ENCODE results near the gene PRKAR1A. TPM values are rescaled to one million over a fixed set of nuclear protein-coding genes. Genes with fewer than 3 reads are reported as not detected.

The PRKAR1A gene
- total RNA-seq, 2 donors from 2014 or later, result 534 to 672 TPM

GRCh38 chr17:68573338-68573737, 61.1 kb downstream of the PRKAR1A start:
- H3K27me3 ChIP-seq, result no peaks in the 10 kb centered on the region
- H3K27ac ChIP-seq, result no peak overlapping the region

DNA sequence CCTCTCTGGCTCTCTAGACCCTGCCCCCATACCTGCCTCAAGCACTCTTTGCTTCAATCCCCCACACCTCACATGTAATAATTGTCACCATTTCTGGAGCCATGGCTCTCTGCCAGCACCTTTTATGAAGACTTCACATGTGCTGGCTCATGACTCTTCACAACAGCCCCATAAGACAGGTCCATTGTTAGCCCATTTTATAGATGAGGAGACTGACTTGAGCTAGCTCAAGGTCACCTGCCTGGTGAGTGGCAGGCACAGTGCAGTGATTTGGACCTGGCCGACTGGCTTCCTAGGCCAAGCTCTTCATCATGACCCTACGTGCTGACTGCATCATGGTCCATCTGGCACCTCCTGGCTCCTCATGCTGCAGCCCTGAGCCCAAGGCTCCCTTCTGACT, 63.9 kb downstream of the PRKAR1A start:
- Histone ChIP-seq H3K4me3 (no peak overlapping the region), H3K36me3 (no peaks in the 10 kb centered on the region), H3K27me3 (no peaks in the 10 kb centered on the region), H3K9me3 (no peaks in the 10 kb centered on the region), H3K4me1 (peaks cover 0 to 7% of the 10 kb centered on the region in 2 donors), H3K27ac (peak overlapping the region; percentile 4 to 20)
- TF ChIP-seq, protein P1, sequence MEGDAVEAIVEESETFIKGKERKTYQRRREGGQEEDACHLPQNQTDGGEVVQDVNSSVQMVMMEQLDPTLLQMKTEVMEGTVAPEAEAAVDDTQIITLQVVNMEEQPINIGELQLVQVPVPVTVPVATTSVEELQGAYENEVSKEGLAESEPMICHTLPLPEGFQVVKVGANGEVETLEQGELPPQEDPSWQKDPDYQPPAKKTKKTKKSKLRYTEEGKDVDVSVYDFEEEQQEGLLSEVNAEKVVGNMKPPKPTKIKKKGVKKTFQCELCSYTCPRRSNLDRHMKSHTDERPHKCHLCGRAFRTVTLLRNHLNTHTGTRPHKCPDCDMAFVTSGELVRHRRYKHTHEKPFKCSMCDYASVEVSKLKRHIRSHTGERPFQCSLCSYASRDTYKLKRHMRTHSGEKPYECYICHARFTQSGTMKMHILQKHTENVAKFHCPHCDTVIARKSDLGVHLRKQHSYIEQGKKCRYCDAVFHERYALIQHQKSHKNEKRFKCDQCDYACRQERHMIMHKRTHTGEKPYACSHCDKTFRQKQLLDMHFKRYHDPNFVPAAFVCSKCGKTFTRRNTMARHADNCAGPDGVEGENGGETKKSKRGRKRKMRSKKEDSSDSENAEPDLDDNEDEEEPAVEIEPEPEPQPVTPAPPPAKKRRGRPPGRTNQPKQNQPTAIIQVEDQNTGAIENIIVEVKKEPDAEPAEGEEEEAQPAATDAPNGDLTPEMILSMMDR (IDR thresholded peaks at IDR 0.05), result no peak
- DNase-seq (ENCODE audit: low spot score), result no peak

More at GRCh38 chr17:68573338-68573737, 61.1 kb downstream of the PRKAR1A start:
- no peaks in the 10 kb centered on the region for H3K4me1 ChIP-seq
- H3K36me3 ChIP-seq, result no peaks in the 10 kb centered on the region
- no peak overlapping the region for H3K4me3 ChIP-seq
- no peak for DNase-seq (ENCODE audit: low spot score)
- TF ChIP-seq, protein P1 (IDR thresholded peaks at IDR 0.05), result no peak
- no peaks in the 10 kb centered on the region for H3K9me3 ChIP-seq

GRCh38 chr17:68576811-68577496, 64.7 kb downstream of the PRKAR1A start:
- Histone ChIP-seq H3K9me3 (no peaks in the 10 kb centered on the region), H3K36me3 (no peaks in the 10 kb centered on the region), H3K4me3 (no peak overlapping the region), H3K27me3 (no peaks in the 10 kb centered on the region), H3K27ac (peak overlapping the region; percentile 4 to 20), H3K4me1 (peaks cover 0 to 7% of the 10 kb centered on the region in 2 donors)
- TF ChIP-seq, protein P1 (IDR thresholded peaks at IDR 0.05), result no peak
- DNase-seq (ENCODE audit: low spot score), result no peak

DNA sequence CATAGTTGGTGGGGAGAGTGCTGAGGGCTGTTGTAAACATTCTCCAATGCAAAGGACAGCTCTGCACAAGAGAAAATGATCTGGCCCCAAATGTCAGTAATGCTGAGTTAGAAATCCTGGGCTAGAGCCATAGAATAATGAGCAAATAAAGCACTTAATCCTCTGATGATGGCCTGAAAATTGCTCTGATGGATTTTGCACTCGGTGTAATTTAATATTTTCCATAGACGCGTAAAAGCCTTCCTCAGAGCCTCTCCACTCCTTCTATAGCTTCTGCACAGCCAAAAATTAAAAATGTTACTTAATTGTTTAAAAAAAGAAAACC, 65.2 kb downstream of the PRKAR1A start:
- no peaks in the 10 kb centered on the region for H3K27me3 ChIP-seq
- TF ChIP-seq, protein P1 (IDR thresholded peaks at IDR 0.05), result no peak
- H3K4me1 ChIP-seq, result peaks cover 0 to 7% of the 10 kb centered on the region in 2 donors
- H3K4me3 ChIP-seq, result no peak overlapping the region
- H3K9me3 ChIP-seq, result no peaks in the 10 kb centered on the region
- no peaks in the 10 kb centered on the region for H3K36me3 ChIP-seq
- H3K27ac ChIP-seq, result no peak overlapping the region
- no peak for DNase-seq (ENCODE audit: low spot score)

- Histone ChIP-seq H3K9me3 (no peaks in the 10 kb centered on the region), H3K4me3 (no peak overlapping the region), H3K27me3 (no peaks in the 10 kb centered on the region), H3K27ac (no peak overlapping the region), H3K36me3 (no peaks in the 10 kb centered on the region), H3K4me1 (peaks cover 0 to 7% of the 10 kb centered on the region in 2 donors)
- DNase-seq (ENCODE audit: low spot score), result no peak
- TF ChIP-seq, protein P1 (IDR thresholded peaks at IDR 0.05), result no peak
Measured at GRCh38 chr17:68578236-68578635, 66.0 kb downstream of the PRKAR1A start.
